ENCODE measurements around the gene FSTL4.

FSTL4 gene

GRCh38 chr5:133291524-133291923, 320.8 kb downstream of the FSTL4 start:
- DNase-seq (ENCODE audit: low spot score), result no peak

GRCh38 chr5:133290669-133291240, 321.6 kb downstream of the FSTL4 start:
- DNase-seq (ENCODE audit: low spot score), result no peak

- no peak for DNase-seq (ENCODE audit: low spot score)
Observed at GRCh38 chr5:133289686-133290367, 322.5 kb downstream of the FSTL4 start.

GRCh38 chr5:133287500-133287899, 324.8 kb downstream of the FSTL4 start:
- DNase-seq (ENCODE audit: low spot score), result peak; percentile 46

- no peak for DNase-seq (ENCODE audit: low spot score)
Observed at GRCh38 chr5:133286483-133286882, 325.9 kb downstream of the FSTL4 start.

GRCh38 chr5:133285583-133286021, 326.7 kb downstream of the FSTL4 start:
- DNase-seq (ENCODE audit: low spot score), result no peak

- no peak for DNase-seq (ENCODE audit: low spot score)
Observed at GRCh38 chr5:133284306-133284705, 328.0 kb downstream of the FSTL4 start.

- no peak for DNase-seq (ENCODE audit: low spot score)
Observed at GRCh38 chr5:133278317-133278716, 334.0 kb downstream of the FSTL4 start.

GRCh38 chr5:133277744-133278143, 334.6 kb downstream of the FSTL4 start:
- no peak for DNase-seq (ENCODE audit: low spot score)

- DNase-seq (ENCODE audit: low spot score), result no peak
Observed at GRCh38 chr5:133276171-133276570, 336.2 kb downstream of the FSTL4 start.

GRCh38 chr5:133275631-133276030, 336.7 kb downstream of the FSTL4 start:
- DNase-seq (ENCODE audit: low spot score), result no peak

- no peak for DNase-seq (ENCODE audit: low spot score)
Observed at GRCh38 chr5:133274597-133274935, 337.8 kb downstream of the FSTL4 start.

GRCh38 chr5:133273661-133274596, 338.4 kb downstream of the FSTL4 start:
- DNase-seq (ENCODE audit: low spot score), result no peak

- DNase-seq (ENCODE audit: low spot score), result no peak
Observed at GRCh38 chr5:133272345-133272744, 340.0 kb downstream of the FSTL4 start.

- no peak for DNase-seq (ENCODE audit: low spot score)
Observed at GRCh38 chr5:133271606-133272005, 340.7 kb downstream of the FSTL4 start.

- DNase-seq (ENCODE audit: low spot score), result no peak
Observed at GRCh38 chr5:133269691-133270090, 342.6 kb downstream of the FSTL4 start.

- no peak for DNase-seq (ENCODE audit: low spot score)
Observed at GRCh38 chr5:133267601-133268000, 344.7 kb downstream of the FSTL4 start.

GRCh38 chr5:133266966-133267365, 345.4 kb downstream of the FSTL4 start:
- no peak for DNase-seq (ENCODE audit: low spot score)

- DNase-seq (ENCODE audit: low spot score), result no peak
Observed at GRCh38 chr5:133266527-133266878, 345.8 kb downstream of the FSTL4 start.

GRCh38 chr5:133265720-133266526, 346.4 kb downstream of the FSTL4 start:
- no peak for DNase-seq (ENCODE audit: low spot score)

GRCh38 chr5:133265257-133265656, 347.1 kb downstream of the FSTL4 start:
- DNase-seq (ENCODE audit: low spot score), result no peak

GRCh38 chr5:133262690-133263089, 349.7 kb downstream of the FSTL4 start:
- no peak for DNase-seq (ENCODE audit: low spot score)
